CD4-positive, alpha-beta T cell treated with Interleukin-10 for 1 hour (primary cell): ENCODE results near the gene TMEM231.
"Not testable (repeated sequence)": the region's sequence is repeated elsewhere in the genome, so short reads cannot be mapped to it uniquely, and the experiment has no call there.

Source experiments
- DNase-seq: peaks from one replicate; pipeline ENCODE4 v3.0.0-alpha.2; 2020

Gene TMEM231

GRCh38 chr16:75529056-75529905, 26.8 kb downstream of the TMEM231 start:
- no peak for DNase-seq

GRCh38 chr16:75527825-75528299, 28.2 kb downstream of the TMEM231 start:
- DNase-seq, result no peak

GRCh38 chr16:75526032-75526790, 29.8 kb downstream of the TMEM231 start:
- DNase-seq, result no peak

- no peak for DNase-seq
Measured at GRCh38 chr16:75519175-75519574, 36.9 kb downstream of the TMEM231 start.

- peak; percentile 23 for DNase-seq
Measured at GRCh38 chr16:75516189-75516966, 39.7 kb downstream of the TMEM231 start.

GRCh38 chr16:75514296-75514695, 41.8 kb downstream of the TMEM231 start:
- DNase-seq, result no peak

GRCh38 chr16:75506574-75506973, 49.5 kb downstream of the TMEM231 start:
- no peak for DNase-seq

- no peak for DNase-seq
Measured at GRCh38 chr16:75506107-75506506, 49.9 kb downstream of the TMEM231 start.

- DNase-seq, result no peak
Measured at GRCh38 chr16:75503801-75504200, 52.3 kb downstream of the TMEM231 start.

- no peak for DNase-seq
Measured at GRCh38 chr16:75502916-75503605, 53.0 kb downstream of the TMEM231 start.

GRCh38 chr16:75501820-75502219, 54.2 kb downstream of the TMEM231 start:
- DNase-seq, result not testable (repeated sequence)

GRCh38 chr16:75501359-75501758, 54.7 kb downstream of the TMEM231 start:
- no peak for DNase-seq

GRCh38 chr16:75498605-75499322, 57.3 kb downstream of the TMEM231 start:
- not testable (repeated sequence) for DNase-seq

- DNase-seq, result no peak
Measured at GRCh38 chr16:75497558-75497957, 58.5 kb downstream of the TMEM231 start.

- DNase-seq, result peak; percentile 10
Measured at GRCh38 chr16:75495076-75495674, 60.9 kb downstream of the TMEM231 start, which contains the start of gene CHST6. TSS of gene CHST6 (minus strand) at chr16:75495441. CDS start at chr16:75479828, 15,613 bp downstream.

- no peak for DNase-seq
Measured at GRCh38 chr16:75494661-75495075, 61.4 kb downstream of the TMEM231 start.

- no peak for DNase-seq
Measured at GRCh38 chr16:75494184-75494583, 61.9 kb downstream of the TMEM231 start.

GRCh38 chr16:75491876-75492275, 64.2 kb downstream of the TMEM231 start:
- no peak for DNase-seq

GRCh38 chr16:75488322-75488721, 67.7 kb downstream of the TMEM231 start:
- no peak for DNase-seq
